ENCODE data around the gene METTL3. TPM values are rescaled to one million over a fixed set of nuclear protein-coding genes. Genes with fewer than 3 reads are reported as not detected.

Gene METTL3
- polyA plus RNA-seq (2011; rRNA removed) (62.3 and 66.3 TPM in 2 replicates), polyA minus RNA-seq (2011; rRNA and poly(A)+ RNA removed) (70.2 and 83.3 TPM in 2 replicates)

DNA sequence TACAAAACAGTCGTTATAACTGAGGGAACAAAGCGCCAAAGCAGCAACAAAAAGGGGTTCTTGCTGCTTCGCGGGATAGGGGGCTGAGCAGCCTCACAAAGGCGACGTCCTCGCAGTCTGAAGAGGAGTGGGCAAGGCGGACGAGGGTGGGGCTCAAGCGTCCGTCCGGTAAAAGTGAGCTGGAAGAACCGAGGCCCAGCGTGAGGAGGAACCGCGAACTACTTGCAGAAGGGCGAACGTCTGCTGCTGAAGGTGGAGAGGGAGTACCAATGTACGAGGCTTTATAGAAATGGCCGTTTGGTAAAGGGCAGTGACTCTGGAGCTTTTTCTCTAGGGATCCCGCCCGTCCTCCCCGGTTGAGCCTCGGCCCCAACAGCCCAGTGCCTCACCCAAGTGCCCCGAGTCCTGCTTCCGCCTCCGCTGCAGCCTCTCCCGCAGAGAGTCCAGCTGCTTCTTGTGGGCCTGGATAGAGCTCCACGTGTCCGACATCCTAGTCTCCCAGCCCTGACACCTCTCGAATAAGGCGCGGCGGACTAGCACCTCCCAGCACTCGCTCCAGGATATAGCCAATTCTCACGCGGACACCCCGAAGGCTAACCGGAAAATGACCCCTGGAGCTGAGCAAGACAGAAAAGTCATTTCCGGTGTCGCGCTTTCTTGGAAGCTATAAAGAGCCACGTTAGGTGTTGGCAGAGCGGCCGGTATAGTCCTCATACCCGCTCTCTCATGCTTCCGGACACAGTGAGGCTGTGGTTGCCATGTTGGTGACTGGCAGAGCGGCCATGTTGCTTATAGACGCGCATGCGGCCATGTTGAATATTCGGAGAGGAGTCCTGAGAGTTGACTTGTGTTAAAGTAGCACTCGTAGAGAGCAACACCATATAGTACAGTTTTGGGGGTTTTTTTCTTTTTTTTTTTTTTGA lies at the start of gene METTL3:
TSS of gene METTL3 (minus strand) at position 606 of the 923 bp plus-strand sequence. CDS start at position 489, 117 bp downstream.
- Histone ChIP-seq H3K27ac (ENCODE audit: low read depth, low read length) (peak within 1 kb of the TSS; percentile 86), H3K27me3 (ENCODE audit: control insufficient read depth, insufficient read depth, low read length) (no peaks in the 10 kb centered on the region), H3K9me3 (ENCODE audit: control insufficient read depth, insufficient read depth, low read length) (no peaks in the 10 kb centered on the region), H3K4me3 (ENCODE audit: low read depth, low read length) (peak within 1 kb of the TSS; percentile 99)
- POLR2A ChIA-PET: interaction anchor here (0.5 to 2.2 kb wide), 12 partner anchors 9 to 1840 kb away, joined by 3 to 23 read pairs (median 6); partner anchors contain the start of genes RAB2B, SALL2 and TOX4
- CTCF ChIA-PET: interaction anchor here (0.7 to 6.5 kb wide), 8 partner anchors 10 to 402 kb away, joined by 3 to 54 read pairs (median 4); partner anchors contain the start of genes CHD8, RAB2B, SALL2 and TOX4
- TF ChIP-seq, protein P1, sequence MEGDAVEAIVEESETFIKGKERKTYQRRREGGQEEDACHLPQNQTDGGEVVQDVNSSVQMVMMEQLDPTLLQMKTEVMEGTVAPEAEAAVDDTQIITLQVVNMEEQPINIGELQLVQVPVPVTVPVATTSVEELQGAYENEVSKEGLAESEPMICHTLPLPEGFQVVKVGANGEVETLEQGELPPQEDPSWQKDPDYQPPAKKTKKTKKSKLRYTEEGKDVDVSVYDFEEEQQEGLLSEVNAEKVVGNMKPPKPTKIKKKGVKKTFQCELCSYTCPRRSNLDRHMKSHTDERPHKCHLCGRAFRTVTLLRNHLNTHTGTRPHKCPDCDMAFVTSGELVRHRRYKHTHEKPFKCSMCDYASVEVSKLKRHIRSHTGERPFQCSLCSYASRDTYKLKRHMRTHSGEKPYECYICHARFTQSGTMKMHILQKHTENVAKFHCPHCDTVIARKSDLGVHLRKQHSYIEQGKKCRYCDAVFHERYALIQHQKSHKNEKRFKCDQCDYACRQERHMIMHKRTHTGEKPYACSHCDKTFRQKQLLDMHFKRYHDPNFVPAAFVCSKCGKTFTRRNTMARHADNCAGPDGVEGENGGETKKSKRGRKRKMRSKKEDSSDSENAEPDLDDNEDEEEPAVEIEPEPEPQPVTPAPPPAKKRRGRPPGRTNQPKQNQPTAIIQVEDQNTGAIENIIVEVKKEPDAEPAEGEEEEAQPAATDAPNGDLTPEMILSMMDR (IDR thresholded peaks at IDR 0.05; ENCODE audit: low read depth, low read length): no peak
- peak; percentile 97 for DNase-seq (ENCODE audit: low read depth, low spot score)

DNA sequence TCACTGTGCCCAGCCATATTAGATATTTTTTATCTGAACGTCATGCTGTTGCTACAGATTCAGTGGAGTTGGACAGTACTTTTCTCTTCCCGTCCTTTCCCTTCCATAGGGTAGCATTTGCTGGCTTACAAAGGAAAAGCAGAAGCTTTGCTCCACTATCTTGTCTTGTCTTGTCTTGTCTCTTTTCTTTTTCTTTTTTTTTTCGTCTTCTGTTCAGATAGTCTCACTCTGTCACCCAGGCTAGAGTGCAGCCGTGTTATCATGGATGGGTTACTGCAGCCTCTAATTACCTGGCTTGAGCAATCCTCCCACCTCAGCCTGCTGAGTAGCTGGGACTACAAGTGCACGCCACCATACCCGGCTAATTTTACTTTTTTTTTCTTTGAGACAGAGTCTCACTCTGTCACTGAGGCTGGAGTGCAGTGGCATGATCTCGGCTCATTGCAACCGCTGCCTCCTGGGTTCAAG lies 47.6 kb upstream of the METTL3 start:
- no peaks in the 10 kb centered on the region for H3K9me3 ChIP-seq (ENCODE audit: control insufficient read depth, insufficient read depth, low read length)
- POLR2A ChIA-PET: no interaction called here
- TF ChIP-seq, protein P1 (IDR thresholded peaks at IDR 0.05; ENCODE audit: low read depth, low read length): no peak
- H3K4me3 ChIP-seq (ENCODE audit: low read depth, low read length): no peak overlapping the region
- CTCF ChIA-PET: interaction anchor here (0.6 to 1.4 kb wide), 7 partner anchors 25 to 616 kb away, joined by 3 to 7 read pairs (median 4); partner anchors contain the start of gene CHD8
- no peak for DNase-seq (ENCODE audit: low read depth, low spot score)
- no peak overlapping the region for H3K27ac ChIP-seq (ENCODE audit: low read depth, low read length)
- H3K27me3 ChIP-seq (ENCODE audit: control insufficient read depth, insufficient read depth, low read length): no peaks in the 10 kb centered on the region

DNA sequence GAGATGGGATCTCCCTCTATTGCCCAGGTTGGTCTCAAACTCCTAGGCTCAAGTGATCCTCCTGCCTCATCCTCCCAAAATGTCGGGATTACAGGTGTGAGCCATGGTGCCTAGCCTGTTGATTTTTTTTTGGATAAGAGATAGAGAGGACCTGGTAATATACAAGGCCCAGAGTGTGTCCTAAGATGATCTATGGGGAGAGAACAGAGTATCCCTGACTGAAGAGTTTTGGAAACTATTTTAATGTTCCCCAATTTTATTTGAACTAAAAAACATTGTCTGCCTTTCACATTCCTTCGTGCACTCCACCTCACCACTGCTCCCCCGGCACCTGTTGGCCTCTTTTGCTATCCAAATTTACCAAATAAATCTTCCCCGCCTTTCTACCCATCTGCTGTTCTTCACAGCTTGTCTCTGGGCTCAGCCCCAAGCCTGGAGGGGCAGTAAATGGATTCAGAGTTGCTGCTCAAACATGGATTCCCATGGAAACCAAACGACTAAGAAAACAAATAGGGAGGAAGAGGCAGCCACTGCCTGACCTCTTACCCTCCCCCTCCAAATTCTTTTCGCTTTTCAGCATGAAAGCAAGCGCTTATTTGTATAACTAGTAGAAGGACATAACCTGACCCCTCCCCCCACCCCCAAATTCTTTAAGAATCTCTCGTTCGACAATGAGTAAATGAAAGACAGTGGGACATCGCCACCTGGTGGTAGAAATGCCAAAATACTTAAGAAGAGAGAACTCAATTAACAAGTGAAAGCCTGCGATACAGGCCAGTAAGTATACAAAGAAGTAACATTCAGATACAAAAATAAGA lies 46.2 kb upstream of the METTL3 start:
- peak; percentile 76 for DNase-seq (ENCODE audit: low read depth, low spot score)
- no peaks in the 10 kb centered on the region for H3K9me3 ChIP-seq (ENCODE audit: control insufficient read depth, insufficient read depth, low read length)
- H3K27me3 ChIP-seq (ENCODE audit: control insufficient read depth, insufficient read depth, low read length): no peaks in the 10 kb centered on the region
- H3K4me3 ChIP-seq (ENCODE audit: low read depth, low read length): peak overlapping the region; percentile 49
- CTCF ChIA-PET: interaction anchor here (0.5 to 2.0 kb wide), 21 partner anchors 10 to 454 kb away, joined by 3 to 38 read pairs (median 3); partner anchors contain the start of genes CHD8, METTL3, RAB2B and SALL2
- TF ChIP-seq, protein P1 (IDR thresholded peaks at IDR 0.05; ENCODE audit: low read depth, low read length): peak; percentile 70
- POLR2A ChIA-PET: interaction anchor here (0.9 kb wide), 1 partner anchor 58 kb away, joined by 3 read pairs; no protein-coding TSS in a partner anchor
- no peak overlapping the region for H3K27ac ChIP-seq (ENCODE audit: low read depth, low read length)

DNA sequence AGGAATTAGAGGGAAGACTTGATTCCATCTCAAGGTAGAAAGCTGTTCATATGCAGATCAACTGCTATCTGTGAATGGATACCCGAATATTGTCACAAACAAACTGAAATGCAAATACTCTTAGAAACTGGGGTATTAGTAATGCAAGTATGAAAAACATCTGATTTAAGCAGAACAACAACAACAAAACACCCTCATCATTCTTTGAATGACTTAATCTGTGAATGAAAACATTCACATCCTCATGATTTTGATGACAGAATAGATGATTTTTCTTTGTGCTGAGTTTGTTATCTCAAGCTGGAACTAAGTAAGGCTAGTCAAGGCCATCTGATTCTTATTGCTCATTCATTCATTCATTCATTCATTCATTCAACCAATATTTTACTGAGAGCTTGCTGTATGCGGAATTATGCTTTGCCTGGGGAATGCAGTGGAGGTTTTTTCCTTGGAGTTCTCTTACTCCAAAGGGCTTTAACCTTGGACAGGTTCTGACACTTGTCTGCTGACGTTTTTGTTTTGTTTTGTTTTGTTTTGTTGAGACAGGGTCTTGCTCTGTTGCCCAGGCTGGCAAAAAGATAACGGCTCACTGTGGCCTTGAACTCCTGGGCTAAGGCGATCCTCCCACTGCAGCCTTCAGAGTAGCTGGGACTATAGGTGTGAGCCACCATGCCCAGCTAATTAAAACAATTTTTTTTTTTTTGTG lies 45.4 kb upstream of the METTL3 start:
- TF ChIP-seq, protein P1 (IDR thresholded peaks at IDR 0.05; ENCODE audit: low read depth, low read length): no peak

More for the DNA sequence above, 45.4 kb upstream of the METTL3 start:
- no peak for DNase-seq (ENCODE audit: low read depth, low spot score)
- H3K27ac ChIP-seq (ENCODE audit: low read depth, low read length): no peak overlapping the region
- H3K27me3 ChIP-seq (ENCODE audit: control insufficient read depth, insufficient read depth, low read length): no peaks in the 10 kb centered on the region
- H3K9me3 ChIP-seq (ENCODE audit: control insufficient read depth, insufficient read depth, low read length): no peaks in the 10 kb centered on the region
- ChIA-PET CTCF (interaction anchor here (0.5 to 2.0 kb wide), 24 partner anchors 10 to 453 kb away, joined by 3 to 38 read pairs (median 4); partner anchors contain the start of genes CHD8, METTL3, RAB2B and SALL2), POLR2A (interaction anchor here (0.9 kb wide), 1 partner anchor 58 kb away, joined by 3 read pairs; no protein-coding TSS in a partner anchor)
- H3K4me3 ChIP-seq (ENCODE audit: low read depth, low read length): no peak overlapping the region

Measured in AG04450 (cell line).